HG03045 (cell line): ENCODE measurements around the gene PALLD.
"Not testable (repeated sequence)": the region's sequence is repeated elsewhere in the genome, so short reads cannot be mapped to it uniquely, and the experiment has no call there.

ENCODE experiments used
- ATAC-seq: cut with Tn5 transposase; IDR thresholded peaks from one replicate; pipeline ENCODE4 v1.9.1; 2021; ENCODE audit warnings: mild to moderate bottlenecking, moderate library complexity; ENCODE audit not compliant: unreplicated experiment

PALLD gene

DNA sequence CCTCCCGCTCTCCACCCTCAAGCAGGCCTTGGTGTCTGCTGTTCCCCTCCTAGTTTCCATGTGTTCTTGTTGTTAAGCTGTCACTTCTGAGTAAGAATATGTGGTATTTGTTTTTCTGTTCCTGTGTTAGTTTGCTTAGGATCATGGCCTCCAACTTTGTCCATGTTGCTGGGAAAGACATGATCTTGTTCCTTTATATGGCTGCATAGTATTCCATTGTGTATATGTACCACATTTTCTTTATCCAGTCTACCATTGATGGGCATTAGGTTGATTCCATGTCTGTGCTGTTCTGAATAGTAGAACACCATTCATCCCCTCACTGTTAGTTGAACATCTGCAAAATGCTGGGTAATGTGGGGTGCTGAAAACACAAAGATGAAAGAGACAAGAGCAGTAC is 222.9 kb downstream of the PALLD start:
- no peak for ATAC-seq

DNA sequence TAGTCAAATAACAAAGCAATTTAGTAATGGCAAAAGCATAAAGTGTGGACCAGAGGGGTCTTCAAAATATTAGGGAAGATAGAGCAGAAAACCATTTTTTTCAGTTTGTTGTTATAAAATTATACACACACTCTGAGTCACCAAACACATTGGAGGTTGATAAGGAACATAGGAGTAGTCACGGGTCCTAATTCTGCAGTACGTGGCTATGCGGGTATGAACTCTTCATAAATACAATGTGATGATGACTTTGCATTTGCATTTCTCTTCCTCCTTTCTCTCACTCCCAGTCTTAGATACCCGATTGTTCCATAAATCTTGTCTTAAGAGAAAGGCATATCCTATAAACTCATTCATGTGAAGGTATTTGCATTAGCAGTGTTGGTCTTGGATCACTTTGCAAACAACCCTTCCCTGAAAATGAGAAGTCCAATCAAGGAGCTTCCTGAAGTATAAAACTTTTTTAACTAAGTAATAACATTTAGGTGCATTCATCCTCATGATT is 223.6 kb downstream of the PALLD start:
- no peak for ATAC-seq

- ATAC-seq, result no peak
Measured at GRCh38 chr4:168722391-168722790, 225.5 kb downstream of the PALLD start.

GRCh38 chr4:168723020-168723419 is 226.2 kb downstream of the PALLD start:
- no peak for ATAC-seq

DNA sequence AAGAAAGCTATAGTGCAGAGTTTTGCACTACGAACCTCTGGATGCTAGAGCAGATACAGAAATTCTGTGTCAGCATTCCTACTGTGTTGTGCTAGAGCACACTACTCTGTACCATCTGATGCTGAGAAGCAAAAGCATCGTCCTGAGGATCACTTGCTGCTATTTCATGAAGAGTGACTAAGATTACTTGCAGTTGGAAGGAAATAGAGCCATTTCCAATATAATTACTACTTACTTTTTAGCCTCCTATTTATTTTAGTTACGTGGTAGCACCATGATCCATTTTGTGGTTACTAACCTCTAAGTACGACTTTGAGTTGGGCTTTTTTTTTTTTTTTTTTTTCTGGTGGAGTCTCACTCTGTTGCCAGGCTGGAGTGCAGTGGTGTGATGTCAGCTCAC is 226.7 kb downstream of the PALLD start:
- no peak for ATAC-seq

- no peak for ATAC-seq
Measured at GRCh38 chr4:168724243-168724642, 227.4 kb downstream of the PALLD start.

GRCh38 chr4:168724686-168725411 is 228.0 kb downstream of the PALLD start:
- ATAC-seq, result no peak

DNA sequence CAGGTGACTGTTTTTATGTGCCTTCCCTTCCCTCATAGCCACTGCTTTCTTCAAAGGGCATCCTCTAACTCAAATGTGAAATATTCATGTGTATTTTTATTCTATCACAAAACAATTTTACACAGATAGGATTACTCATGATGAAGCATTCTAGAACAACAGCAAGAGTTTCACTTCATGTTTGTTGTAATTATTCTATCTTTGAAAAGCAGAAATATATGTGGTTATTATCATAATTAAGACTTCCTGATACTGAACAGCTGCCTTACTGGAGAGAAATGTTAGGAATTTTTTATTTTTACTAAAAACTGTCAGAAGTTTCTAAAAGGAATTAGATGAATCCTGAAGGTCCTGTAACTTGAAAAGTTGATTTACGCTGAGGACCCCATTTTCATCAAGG is 229.1 kb downstream of the PALLD start:
- no peak for ATAC-seq

DNA sequence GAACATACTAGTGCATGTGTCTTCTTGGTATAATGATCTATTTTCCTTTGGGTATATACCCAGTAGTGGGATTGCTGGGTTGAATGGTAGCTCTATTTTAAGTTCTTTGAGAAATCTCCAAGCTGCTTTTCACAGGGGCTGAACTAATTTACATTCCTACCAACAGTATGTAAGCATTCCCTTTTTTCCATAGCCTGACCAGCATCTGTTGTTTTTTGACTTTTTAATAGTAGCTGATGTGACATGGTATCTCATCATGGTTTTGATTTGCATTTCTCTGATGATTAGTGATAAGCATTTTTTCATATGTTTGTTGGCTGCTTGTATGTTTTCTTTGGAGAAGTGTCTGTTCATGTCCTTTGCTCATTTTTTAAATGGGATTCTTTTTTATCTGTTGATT is 230.3 kb downstream of the PALLD start:
- ATAC-seq, result not testable (repeated sequence)

DNA sequence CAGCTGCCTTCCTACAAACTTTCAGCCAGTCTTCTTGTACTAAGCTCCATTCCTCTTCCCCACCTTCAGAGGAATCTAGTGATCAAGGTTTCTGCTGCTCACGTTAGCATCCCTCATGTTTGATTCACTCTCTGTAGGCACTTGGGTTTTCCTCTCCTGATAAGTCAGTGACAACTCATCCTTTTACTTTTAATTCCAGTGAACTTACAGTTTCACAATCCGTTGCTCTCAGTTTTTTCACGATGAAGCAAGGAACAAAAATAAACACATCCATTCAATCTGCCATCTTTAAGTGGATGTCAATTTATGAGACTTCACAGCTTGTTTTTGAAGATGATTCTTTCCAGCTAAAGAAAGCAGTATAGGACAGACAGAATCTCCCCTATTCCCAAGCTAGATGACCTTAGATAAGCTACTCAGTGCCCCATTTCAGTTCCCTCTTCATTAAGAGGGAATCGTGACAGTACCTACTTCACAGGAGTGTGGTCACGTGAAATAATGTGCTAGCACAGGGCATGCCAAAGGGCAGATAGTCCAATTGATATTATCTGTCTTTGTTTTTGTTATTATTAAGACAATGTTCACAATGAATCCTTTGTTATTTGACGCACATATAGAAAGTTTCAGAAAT is 234.3 kb downstream of the PALLD start:
- no peak for ATAC-seq

GRCh38 chr4:168731706-168732414 is 235.0 kb downstream of the PALLD start:
- ATAC-seq, result no peak

DNA sequence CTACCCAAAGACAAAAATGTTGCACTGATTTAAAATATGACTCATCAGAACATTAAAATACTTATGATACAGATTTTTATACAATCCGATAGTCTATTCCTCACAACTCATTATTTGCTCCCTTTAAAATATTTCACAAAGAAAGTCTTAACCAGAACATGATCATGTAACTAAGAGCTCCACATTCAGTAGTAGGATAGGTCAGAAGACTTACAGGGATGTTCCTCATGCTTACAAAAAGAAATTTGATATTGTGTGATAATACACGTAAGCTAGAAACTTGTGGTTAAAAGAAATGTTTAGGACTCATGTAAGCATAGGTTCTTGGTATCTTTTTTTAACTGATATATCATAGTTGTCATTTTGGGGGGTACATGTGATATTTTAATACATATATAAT is 235.9 kb downstream of the PALLD start:
- ATAC-seq, result no peak

GRCh38 chr4:168734703-168735678 is 238.1 kb downstream of the PALLD start:
- no peak for ATAC-seq

GRCh38 chr4:168735735-168736134 is 238.9 kb downstream of the PALLD start:
- no peak for ATAC-seq

DNA sequence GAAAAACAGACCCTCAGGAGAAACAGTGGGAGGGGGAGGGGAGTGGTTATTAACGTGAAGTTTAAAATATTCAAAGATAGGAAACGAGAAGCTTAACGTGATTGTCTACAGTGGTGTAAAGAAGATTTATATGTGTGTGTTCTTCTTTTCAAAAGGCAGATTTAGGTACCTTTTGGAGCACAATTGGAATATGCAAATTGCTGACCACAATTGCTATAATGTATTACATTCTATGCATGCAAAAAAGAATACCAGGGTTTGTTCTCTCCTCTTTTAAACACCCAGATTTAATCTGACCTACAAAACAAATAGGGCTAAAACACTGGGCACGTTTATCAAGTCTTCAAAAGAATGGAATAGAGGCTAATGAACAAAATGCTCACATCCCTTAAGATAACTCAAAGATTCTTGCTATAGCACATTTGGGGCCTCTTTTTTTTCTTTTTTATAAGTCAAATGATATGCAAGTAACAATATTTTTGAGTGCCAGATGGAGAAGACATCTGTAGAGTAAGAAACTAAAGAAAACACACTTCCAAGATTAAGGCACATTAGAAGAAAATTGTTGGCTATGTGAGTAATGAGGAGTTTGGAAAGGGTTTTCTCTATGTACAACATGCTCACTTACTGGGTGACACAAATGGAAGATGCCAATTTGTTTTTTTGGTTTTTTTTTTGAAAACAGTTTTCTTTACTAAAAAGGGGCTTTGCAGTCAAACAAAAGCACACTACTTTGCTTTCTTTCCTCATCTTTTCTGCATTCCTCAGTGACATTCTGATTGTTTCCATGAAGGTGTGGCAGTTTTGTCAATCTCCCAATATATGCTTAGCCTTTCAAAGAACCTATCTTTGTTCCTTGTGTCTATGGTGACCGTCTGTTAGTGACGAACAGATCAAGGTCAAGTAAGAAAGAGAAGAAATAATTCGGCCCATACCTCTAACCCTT is 240.3 kb downstream of the PALLD start:
- no peak for ATAC-seq

GRCh38 chr4:168737806-168738172 is 240.9 kb downstream of the PALLD start:
- no peak for ATAC-seq

GRCh38 chr4:168739886-168740285 is 243.0 kb downstream of the PALLD start:
- ATAC-seq, result no peak

GRCh38 chr4:168740691-168741090 is 243.8 kb downstream of the PALLD start:
- no peak for ATAC-seq

GRCh38 chr4:168741281-168742173 is 244.7 kb downstream of the PALLD start:
- no peak for ATAC-seq
